ENCODE measurements around the gene HIPK3.
"Not testable (repeated sequence)": the region's sequence is repeated elsewhere in the genome, so short reads cannot be mapped to it uniquely, and the experiment has no call there.

HIPK3 gene

GRCh38 chr11:33366918-33367317 lies 109.7 kb downstream of the HIPK3 start:
- H3K36me3 ChIP-seq (ENCODE audit: insufficient read depth, low read length), result no peaks in the 10 kb centered on the region
- no peaks in the 10 kb centered on the region for H3K9me3 ChIP-seq (ENCODE audit: low read depth, low read length)
- DNase-seq (ENCODE audit: low read depth, low spot score), result no peak
- no peak overlapping the region for H3K4me3 ChIP-seq
- no peak overlapping the region for H3K27ac ChIP-seq
- no peak overlapping the region for H3K9ac ChIP-seq (ENCODE audit: insufficient read length)
- TF ChIP-seq EZH2 (IDR thresholded peaks at IDR 0.05) (no peak), POLR2AphosphoS5 (IDR thresholded peaks at IDR 0.05; ENCODE audit: borderline replicate concordance, low read depth, low read length) (no peak), FOXP2 (optimal IDR thresholded peaks at IDR 0.05; ENCODE audit: control extremely low read depth, extremely low read length, insufficient read depth) (no peak)

- not testable (repeated sequence) for H3K9ac ChIP-seq (ENCODE audit: insufficient read length); H3K4me3 ChIP-seq; DNase-seq (ENCODE audit: low read depth, low spot score); H3K36me3 ChIP-seq (ENCODE audit: insufficient read depth, low read length); H3K9me3 ChIP-seq (ENCODE audit: low read depth, low read length); H3K27ac ChIP-seq
These were observed 111.3 kb downstream of the HIPK3 start for GRCh38 chr11:33368475-33368874.

- DNase-seq (ENCODE audit: low read depth, low spot score), result no peak
- Histone ChIP-seq H3K9me3 (ENCODE audit: low read depth, low read length) (no peaks in the 10 kb centered on the region), H3K36me3 (ENCODE audit: insufficient read depth, low read length) (no peaks in the 10 kb centered on the region), H3K9ac (ENCODE audit: insufficient read length) (no peak overlapping the region), H3K27ac (no peak overlapping the region), H3K4me3 (no peak overlapping the region)
- TF ChIP-seq POLR2AphosphoS5 (IDR thresholded peaks at IDR 0.05; ENCODE audit: borderline replicate concordance, low read depth, low read length) (no peak), EZH2 (IDR thresholded peaks at IDR 0.05) (no peak), FOXP2 (optimal IDR thresholded peaks at IDR 0.05; ENCODE audit: control extremely low read depth, extremely low read length, insufficient read depth) (no peak)
These were observed 111.8 kb downstream of the HIPK3 start for GRCh38 chr11:33368931-33369330.

GRCh38 chr11:33373636-33374035 lies 116.5 kb downstream of the HIPK3 start:
- TF ChIP-seq EZH2 (IDR thresholded peaks at IDR 0.05) (no peak), FOXP2 (optimal IDR thresholded peaks at IDR 0.05; ENCODE audit: control extremely low read depth, extremely low read length, insufficient read depth) (no peak), POLR2AphosphoS5 (IDR thresholded peaks at IDR 0.05; ENCODE audit: borderline replicate concordance, low read depth, low read length) (no peak)
- Histone ChIP-seq H3K9me3 (ENCODE audit: low read depth, low read length) (no peaks in the 10 kb centered on the region), H3K36me3 (ENCODE audit: insufficient read depth, low read length) (no peaks in the 10 kb centered on the region), H3K4me3 (no peak overlapping the region), H3K27ac (no peak overlapping the region), H3K9ac (ENCODE audit: insufficient read length) (no peak overlapping the region)
- DNase-seq (ENCODE audit: low read depth, low spot score), result no peak

DNA sequence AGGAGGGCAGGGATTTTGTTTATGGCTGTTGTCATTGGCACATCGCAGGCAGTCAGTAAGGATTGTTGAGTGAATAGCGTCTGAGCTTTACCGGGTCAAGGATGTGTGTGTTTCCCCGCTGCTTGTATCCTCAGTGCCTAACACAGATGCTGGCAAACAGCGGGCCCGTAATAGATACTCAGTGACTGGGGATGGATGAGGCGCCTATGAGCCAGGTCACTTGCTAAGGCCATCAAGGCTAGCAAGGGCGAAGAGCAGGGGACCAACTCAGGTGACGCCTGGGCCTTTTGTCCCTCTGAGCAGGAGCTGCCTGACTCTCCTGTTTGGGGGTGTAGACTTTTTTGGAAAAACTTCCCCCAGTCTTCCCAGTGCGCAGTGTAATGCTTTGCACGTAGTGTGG lies 118.1 kb downstream of the HIPK3 start:
- Histone ChIP-seq H3K27ac (no peak overlapping the region), H3K9ac (ENCODE audit: insufficient read length) (no peak overlapping the region), H3K9me3 (ENCODE audit: low read depth, low read length) (no peaks in the 10 kb centered on the region), H3K4me3 (peak overlapping the region; percentile 67), H3K36me3 (ENCODE audit: insufficient read depth, low read length) (no peaks in the 10 kb centered on the region)
- DNase-seq (ENCODE audit: low read depth, low spot score), result no peak
- TF ChIP-seq POLR2AphosphoS5 (IDR thresholded peaks at IDR 0.05; ENCODE audit: borderline replicate concordance, low read depth, low read length) (no peak), EZH2 (IDR thresholded peaks at IDR 0.05) (no peak), FOXP2 (optimal IDR thresholded peaks at IDR 0.05; ENCODE audit: control extremely low read depth, extremely low read length, insufficient read depth) (no peak)

DNA sequence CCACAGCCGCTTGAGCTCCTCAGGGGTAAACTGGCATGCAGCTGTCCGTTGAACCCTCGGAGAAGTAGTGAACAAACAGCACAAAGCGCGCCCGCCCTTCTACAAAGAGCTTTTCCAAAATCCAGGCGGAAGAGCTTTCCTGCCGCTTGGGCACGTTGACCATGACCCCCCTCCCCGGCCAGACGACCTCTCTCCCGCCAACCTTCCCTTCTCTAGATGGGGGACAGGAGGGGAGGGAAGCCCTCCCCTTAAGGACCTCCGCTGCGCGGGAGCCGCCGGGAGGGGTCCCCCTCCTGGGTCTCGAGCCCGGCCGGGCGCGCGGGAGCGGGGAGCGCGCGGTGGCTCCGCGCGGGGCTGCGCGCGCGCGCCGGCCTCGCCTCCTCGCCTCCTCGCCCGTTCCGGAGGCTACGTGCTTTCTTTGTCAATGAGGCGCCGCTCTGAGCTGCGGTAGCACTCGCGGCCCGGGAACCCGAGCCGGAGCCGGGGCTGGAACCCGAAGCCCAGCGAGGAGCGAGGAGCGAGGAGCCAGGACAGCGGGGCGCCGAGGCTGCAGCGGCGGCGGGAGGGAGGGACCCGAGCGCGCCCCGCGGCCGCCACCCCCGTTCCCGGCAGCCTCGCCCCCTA lies 118.6 kb downstream of the HIPK3 start, which contains the start of gene KIAA1549L:
KIAA1549L (plus strand) TSS at position 421 of the 624 bp plus-strand sequence.
- H3K36me3 ChIP-seq (ENCODE audit: insufficient read depth, low read length), result no peaks in the 10 kb centered on the region
- no peak within 1 kb of the TSS for H3K9ac ChIP-seq (ENCODE audit: insufficient read length)
- H3K9me3 ChIP-seq (ENCODE audit: low read depth, low read length), result no peaks in the 10 kb centered on the region
- DNase-seq (ENCODE audit: low read depth, low spot score), result no peak
- TF ChIP-seq FOXP2 (optimal IDR thresholded peaks at IDR 0.05; ENCODE audit: control extremely low read depth, extremely low read length, insufficient read depth) (no peak), POLR2AphosphoS5 (IDR thresholded peaks at IDR 0.05; ENCODE audit: borderline replicate concordance, low read depth, low read length) (no peak), EZH2 (IDR thresholded peaks at IDR 0.05) (no peak)
- H3K4me3 ChIP-seq, result peak within 1 kb of the TSS; percentile 67
- H3K27ac ChIP-seq, result no peak within 1 kb of the TSS

- Histone ChIP-seq H3K9me3 (ENCODE audit: low read depth, low read length) (no peaks in the 10 kb centered on the region), H3K4me3 (peak overlapping the region; percentile 67), H3K36me3 (ENCODE audit: insufficient read depth, low read length) (no peaks in the 10 kb centered on the region), H3K9ac (ENCODE audit: insufficient read length) (no peak overlapping the region), H3K27ac (no peak overlapping the region)
- TF ChIP-seq EZH2 (IDR thresholded peaks at IDR 0.05) (peak; percentile 48), FOXP2 (optimal IDR thresholded peaks at IDR 0.05; ENCODE audit: control extremely low read depth, extremely low read length, insufficient read depth) (no peak), POLR2AphosphoS5 (IDR thresholded peaks at IDR 0.05; ENCODE audit: borderline replicate concordance, low read depth, low read length) (no peak)
- DNase-seq (ENCODE audit: low read depth, low spot score), result no peak
These were observed 119.4 kb downstream of the HIPK3 start for GRCh38 chr11:33376331-33377310.

- no peak for DNase-seq (ENCODE audit: low read depth, low spot score)
- no peak for TF ChIP-seq EZH2 (IDR thresholded peaks at IDR 0.05)
- no peak for TF ChIP-seq POLR2AphosphoS5 (IDR thresholded peaks at IDR 0.05; ENCODE audit: borderline replicate concordance, low read depth, low read length)
- no peak for TF ChIP-seq FOXP2 (optimal IDR thresholded peaks at IDR 0.05; ENCODE audit: control extremely low read depth, extremely low read length, insufficient read depth)
- H3K9ac ChIP-seq (ENCODE audit: insufficient read length), result no peak overlapping the region
- no peaks in the 10 kb centered on the region for H3K9me3 ChIP-seq (ENCODE audit: low read depth, low read length)
- no peaks in the 10 kb centered on the region for H3K36me3 ChIP-seq (ENCODE audit: insufficient read depth, low read length)
- no peak overlapping the region for H3K4me3 ChIP-seq
- H3K27ac ChIP-seq, result no peak overlapping the region
These were observed 120.5 kb downstream of the HIPK3 start for GRCh38 chr11:33377412-33378370.
